Naive thymus-derived CD4-positive, alpha-beta T cell (primary cell): ENCODE data around the gene TMEM186. TPM values are rescaled to one million over a fixed set of nuclear protein-coding genes. Genes with fewer than 3 reads are reported as not detected.
"Not testable (repeated sequence)": the region's sequence is repeated elsewhere in the genome, so short reads cannot be mapped to it uniquely, and the experiment has no call there.

ENCODE experiments used
- ATAC-seq: fragments of 150-1000 bp; cut with Tn5 transposase; 2 replicates; pipeline ENCODE4 v1.10.0; 2021; ENCODE audit warnings: mild to moderate bottlenecking, moderate library complexity
- CTCF ChIA-PET: fragments of 350-600 bp; sonication (Branson Sonifier 250); formaldehyde crosslinking; loops from one replicate; lab custom pipeline; 2021; ENCODE audit warnings: antibody characterized with exemption; lab: Charles Lee
- POLR2A ChIA-PET: fragments of 350-600 bp; sonication (Branson Sonifier 250); formaldehyde crosslinking; loops from one replicate; lab custom pipeline; 2021; ENCODE audit warnings: antibody characterized with exemption, inconsistent platforms; lab: Charles Lee
- DNase-seq, 9 donors: peaks; one replicate each; pipeline versions ENCODE4 v3.0.0 to v3.0.0-alpha.2; 2020 to 2022; ENCODE audit warnings: mixed read lengths in 1 of 9
- H3K27ac ChIP-seq: one replicate; pipeline ENCODE4 v1.7.0; 2013; ENCODE audit warnings: mild to moderate bottlenecking, low read depth, low read length, moderate library complexity
- H3K27me3 ChIP-seq, 2 donors: one replicate each; pipeline ENCODE4 v1.7.0; 2013; ENCODE audit warnings: low read length in 2 of 2, mild to moderate bottlenecking in 2 of 2, moderate library complexity in 2 of 2; ENCODE audit not compliant: control insufficient read depth in 2 of 2, insufficient read depth in 2 of 2
- H3K36me3 ChIP-seq, 3 experiments: 1 replicate in 2 of 3; 2 replicates in 1 of 3; pipeline ENCODE4 v1.7.0; 2013; ENCODE audit warnings: low read length in 3 of 3, mild to moderate bottlenecking in 3 of 3, moderate library complexity in 1 of 3; ENCODE audit not compliant: insufficient read depth in 3 of 3, control insufficient read depth in 2 of 3
- H3K4me1 ChIP-seq, 2 donors: one replicate each; pipeline ENCODE4 v1.7.0; 2013; ENCODE audit warnings: low read length in 2 of 2, mild to moderate bottlenecking in 2 of 2, moderate library complexity in 1 of 2; ENCODE audit not compliant: control insufficient read depth in 2 of 2, insufficient read depth in 2 of 2
- H3K4me3 ChIP-seq: 2 replicates; pipeline ENCODE4 v1.7.0; 2013; ENCODE audit warnings: mild to moderate bottlenecking, low read length
- H3K9me3 ChIP-seq, 3 experiments: 1 replicate in 2 of 3; 2 replicates in 1 of 3; pipeline ENCODE4 v1.7.0; 2013; ENCODE audit warnings: low read length in 3 of 3; ENCODE audit not compliant: control insufficient read depth in 2 of 3
- H3K27ac Mint-ChIP-seq, 9 donors: one replicate each; pipeline ENCODE4 v1.8.0; 2020 to 2022; ENCODE audit warnings: mixed read lengths in 9 of 9, mild to moderate bottlenecking in 8 of 9, moderate library complexity in 5 of 9, inconsistent platforms in 2 of 9
- H3K27me3 Mint-ChIP-seq, 5 donors: one replicate each; pipeline ENCODE4 v1.8.0; 2021 to 2022; ENCODE audit warnings: mixed read lengths in 5 of 5, mild to moderate bottlenecking in 1 of 5
- H3K36me3 Mint-ChIP-seq, 5 donors: one replicate each; pipeline ENCODE4 v1.8.0; 2020 to 2022; ENCODE audit warnings: mixed read lengths in 5 of 5, mild to moderate bottlenecking in 3 of 5, inconsistent platforms in 1 of 5
- H3K4me1 Mint-ChIP-seq, 7 donors: one replicate each; pipeline ENCODE4 v1.8.0; 2020 to 2022; ENCODE audit warnings: mixed read lengths in 7 of 7, mild to moderate bottlenecking in 3 of 7, inconsistent platforms in 1 of 7
- H3K4me3 Mint-ChIP-seq, 10 donors: one replicate each; pipeline ENCODE4 v1.8.0; 2020 to 2022; ENCODE audit warnings: mild to moderate bottlenecking in 10 of 10, mixed read lengths in 10 of 10, moderate library complexity in 6 of 10, inconsistent platforms in 2 of 10
- H3K9me3 Mint-ChIP-seq, 11 donors: one replicate each; pipeline ENCODE4 v1.8.0; 2020 to 2022; ENCODE audit warnings: mixed read lengths in 11 of 11, mild to moderate bottlenecking in 4 of 11, inconsistent platforms in 1 of 11, moderate library complexity in 1 of 11
- intact Hi-C, 2 donors: fragments of 100-400 bp; cut with micrococcal nuclease; formaldehyde crosslinking; loops; one replicate each; pipeline ENCODE4 v1.15.1; 2023
- polyA plus RNA-seq, 2 donors: library from polyadenylated mRNA; unstranded; fragments of 300-500 nt; fragmentation: Illumina TruSeq; gene quantifications; one replicate each; pipeline ENCODE4 v1.2.3, GENCODE V29; 2021
- total RNA-seq, 6 experiments: library from RNA in 5 of 6; stranded (reverse) in 5 of 6; gene quantifications; 1 replicate in 5 of 6; 2 replicates in 1 of 6; pipeline ENCODE4 v1.2.3 and lab custom pipeline; 2021 to 2026

TMEM186 gene
- total and polyA plus RNA-seq, 7 experiments from 2014 or later, result 3.2 to 20.8 (median 15.3) TPM

- not testable (repeated sequence) for H3K27ac ChIP-seq
Observed at GRCh38 chr16:8748944-8749343, 48.5 kb downstream of the TMEM186 start.

More at GRCh38 chr16:8748944-8749343, 48.5 kb downstream of the TMEM186 start:
- H3K4me3 ChIP-seq, intact Hi-C loops, ATAC-seq, H3K4me1 ChIP-seq, POLR2A ChIA-PET, H3K9me3 ChIP-seq, H3K4me1 Mint-ChIP-seq, H3K27me3 Mint-ChIP-seq, DNase-seq, H3K4me3 Mint-ChIP-seq, H3K27me3 ChIP-seq, H3K36me3 ChIP-seq, CTCF ChIA-PET, H3K27ac Mint-ChIP-seq, H3K9me3 Mint-ChIP-seq: not testable (repeated sequence)
- peaks cover 1 to 37% (median 7%) of the 10 kb centered on the region in 5 donors for H3K36me3 Mint-ChIP-seq

Other genes starting within 250 kb of the TMEM186 start
- gene TMEM114, start 207.1 kb downstream of the TMEM186 start, total RNA-seq, result not detected
- gene TMEM114, start 207.1 kb downstream of the TMEM186 start, polyA plus RNA-seq, result not detected
- gene METTL22, start 175.9 kb downstream of the TMEM186 start, total RNA-seq, result 10 to 100 TPM; 28.9 to 59.4 (median 48.9) TPM
- 10 to 100 TPM; 16.6 to 20.9 TPM for gene METTL22, start 175.9 kb downstream of the TMEM186 start, polyA plus RNA-seq
- 10 to 100 TPM in 2 of 5 experiments, 1 to 10 TPM in 3; 5.4 to 11.5 (median 9.3) TPM for gene ABAT, start 123.0 kb downstream of the TMEM186 start, total RNA-seq
- gene ABAT, start 123.0 kb downstream of the TMEM186 start, polyA plus RNA-seq, result 1 to 10 TPM; 1.3 to 2.9 TPM
- 10 to 100 TPM; 32.2 to 52.8 (median 41.7) TPM for gene PMM2, start 200 bp upstream of the TMEM186 start, total RNA-seq
- gene PMM2, start 200 bp upstream of the TMEM186 start, polyA plus RNA-seq, result 10 to 100 TPM; 18.0 to 23.9 TPM
- gene CARHSP1, start 71.4 kb upstream of the TMEM186 start, total RNA-seq, result 100 to 1,000 TPM in 1 of 5 experiments, 10 to 100 TPM in 4; 29.6 to 123 (median 39.9) TPM
- 10 to 100 TPM; 24.9 to 32.7 TPM for gene CARHSP1, start 71.4 kb upstream of the TMEM186 start, polyA plus RNA-seq
- gene LITAFD, start 84.7 kb upstream of the TMEM186 start, total RNA-seq, result not detected
- not detected for gene LITAFD, start 84.7 kb upstream of the TMEM186 start, polyA plus RNA-seq
- gene USP7, start 166.3 kb upstream of the TMEM186 start, total RNA-seq, result 100 to 1,000 TPM; 175 to 261 (median 178) TPM
- 1 to 10 TPM; 8.9 to 9.0 TPM for gene USP7, start 166.3 kb upstream of the TMEM186 start, polyA plus RNA-seq